Gastroesophageal sphincter (tissue), 4 donors: ENCODE measurements around the gene HGFAC. TPM values are rescaled to one million over a fixed set of nuclear protein-coding genes. Genes with fewer than 3 reads are reported as not detected.

Source experiments
- ATAC-seq: fragments of 150-250 bp; one replicate; pipeline ENCODE4 v1.9.1; 2016; ENCODE audit warnings: mild to moderate bottlenecking, moderate library complexity
- H3K27ac ChIP-seq, 4 donors: fragments of 200-600 bp; sonication (generic) in 3 of 4; 1 replicate in 3 of 4; 2 replicates in 1 of 4; pipeline ENCODE4 v1.5.1; 2016 to 2019
- H3K27me3 ChIP-seq: fragments of 200-600 bp; sonication (generic); one replicate; pipeline ENCODE4 v1.5.1; 2019
- H3K36me3 ChIP-seq, 2 donors: fragments of 200-600 bp; sonication (generic); one replicate each; pipeline ENCODE4 v1.5.1; 2019; ENCODE audit warnings: control low read depth in 1 of 2
- H3K4me1 ChIP-seq, 3 donors: fragments of 200-600 bp; sonication (generic); 1 replicate in 2 of 3; 2 replicates in 1 of 3; pipeline ENCODE4 v1.5.1; 2016 to 2019; ENCODE audit warnings: control low read depth in 2 of 3
- H3K4me3 ChIP-seq, 2 donors: fragments of 200-600 bp; sonication (generic); one replicate each; pipeline ENCODE4 v1.5.1; 2019; ENCODE audit warnings: mild to moderate bottlenecking in 1 of 2, moderate library complexity in 1 of 2
- H3K9me3 ChIP-seq, 3 donors: fragments of 200-600 bp; sonication (generic); one replicate each; pipeline ENCODE4 v1.5.1; 2017 to 2019; ENCODE audit warnings: control low read depth in 2 of 3
- EP300 ChIP-seq: sonication (generic); formaldehyde crosslinking; IDR thresholded peaks from one replicate; pipeline ENCODE4 v1.6.1; 2017; ENCODE audit warnings: antibody characterized with exemption, mild to moderate bottlenecking
- POLR2A ChIP-seq, 2 donors: fragments of 450-650 bp; IDR thresholded peaks; one replicate each; pipeline ENCODE4 v1.6.1; 2017; ENCODE audit warnings: antibody characterized with exemption in 2 of 2, mild to moderate bottlenecking in 2 of 2, moderate library complexity in 1 of 2
- POLR2AphosphoS5 ChIP-seq: sonication (generic); formaldehyde crosslinking; IDR thresholded peaks from one replicate; pipeline ENCODE4 v1.6.1; 2017; ENCODE audit warnings: antibody characterized with exemption
- WGBS, 2 donors: methylation state at CpG; one replicate each; pipeline ENCODE4 v1.1.5; 2018; ENCODE audit warnings: low coverage in 1 of 2; 5-methylcytosine and 5-hydroxymethylcytosine counted together
- total RNA-seq, 4 donors: library from RNA; depleted of rRNA; stranded (reverse); fragments of >200 nt; gene quantifications; one replicate each; pipeline ENCODE4 v1.1.0, GENCODE V29; 2016
- TF ChIP-seq, protein P1 (sequence below), 4 experiments: fragments of 200-600 bp in 2 of 4; fragments of 450-650 bp in 2 of 4; sonication (generic) in 1 of 4; IDR thresholded peaks; one replicate each; pipeline ENCODE4 v1.5.1; 2017 to 2019; ENCODE audit warnings: antibody characterized with exemption in 4 of 4, mild to moderate bottlenecking in 2 of 4, moderate library complexity in 2 of 4

The HGFAC gene
- total RNA-seq, 4 donors from 2014 or later = 0.13 to 1.8 (median 0.62) TPM; not detected in 1

DNA sequence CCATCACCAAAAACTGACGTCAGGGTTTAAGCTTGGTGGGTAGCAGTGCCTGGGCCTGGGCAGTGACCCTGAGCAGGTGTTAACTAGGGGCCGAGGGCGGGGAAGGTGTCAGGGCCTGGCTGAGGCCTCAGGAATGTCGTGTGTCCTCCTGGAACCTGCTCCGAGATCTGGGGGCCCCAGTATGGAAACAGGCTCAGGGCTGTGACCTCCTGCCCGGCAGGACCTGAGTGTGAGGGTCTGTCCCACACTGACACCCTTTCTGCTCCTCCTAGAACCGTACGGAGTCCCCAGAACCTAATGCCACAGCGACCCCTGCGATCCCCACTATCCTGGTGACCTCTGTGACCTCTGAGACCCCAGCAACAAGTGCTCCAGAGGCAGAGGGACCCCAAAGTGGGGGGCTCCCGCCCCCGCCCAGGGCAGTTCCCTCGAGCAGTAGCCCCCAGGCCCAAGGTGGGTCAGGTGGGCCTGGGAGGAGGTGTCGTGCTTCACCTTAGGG lies 741 bp downstream of the HGFAC start:
- H3K4me3 ChIP-seq = no peak overlapping the region
- 80% methylated on average over 1 of the region's 14 CpGs; no CpG with 5 or more reads in 1 of the 2 donors for WGBS, 2 donors
- peaks cover 0 to 10% (median 0%) of the 10 kb centered on the region in 3 donors for H3K4me1 ChIP-seq
- no peaks in the 10 kb centered on the region for H3K9me3 ChIP-seq
- no peak overlapping the region for H3K27ac ChIP-seq
- ATAC-seq = no peak
- no peaks in the 10 kb centered on the region for H3K27me3 ChIP-seq
- TF ChIP-seq POLR2A (IDR thresholded peaks at IDR 0.05) = no peak
- TF ChIP-seq POLR2AphosphoS5 = no peak
- no peak for TF ChIP-seq EP300
- H3K36me3 ChIP-seq = no peaks in the 10 kb centered on the region

DNA sequence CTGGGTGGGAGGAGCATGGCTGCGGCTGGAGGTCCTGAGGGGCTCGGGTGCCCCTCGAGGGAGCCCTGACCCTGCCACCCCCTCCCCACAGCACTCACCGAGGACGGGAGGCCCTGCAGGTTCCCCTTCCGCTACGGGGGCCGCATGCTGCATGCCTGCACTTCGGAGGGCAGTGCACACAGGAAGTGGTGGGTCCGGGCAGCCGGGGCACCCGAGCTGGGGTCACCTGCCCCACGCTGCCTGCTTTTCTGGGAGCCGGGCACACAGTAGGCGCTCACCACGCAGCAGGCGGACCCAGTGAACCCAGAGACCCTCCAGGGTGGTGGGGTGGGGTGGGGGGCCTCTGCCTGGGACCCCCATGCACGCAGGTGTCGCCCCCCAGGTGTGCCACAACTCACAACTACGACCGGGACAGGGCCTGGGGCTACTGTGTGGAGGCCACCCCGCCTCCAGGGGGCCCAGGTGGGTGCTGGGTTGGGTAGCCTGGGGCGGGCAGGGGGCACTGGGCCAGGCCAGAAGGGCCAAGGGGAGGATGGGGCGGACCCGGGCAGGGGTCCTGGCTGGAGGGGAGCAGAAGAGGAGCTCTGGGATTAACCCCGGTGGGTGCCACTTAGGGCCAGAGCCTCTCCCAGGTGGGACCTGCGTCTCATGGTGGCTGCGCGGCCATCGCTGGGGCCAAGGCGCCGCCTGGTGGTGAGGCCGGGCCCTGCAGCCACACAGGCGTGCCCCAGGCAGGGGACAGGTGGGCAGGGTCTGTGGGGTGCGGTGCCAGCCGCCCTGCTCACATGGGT lies 1.4 kb downstream of the HGFAC start:
- Histone ChIP-seq H3K4me3 (no peak overlapping the region), H3K36me3 (no peaks in the 10 kb centered on the region), H3K27me3 (no peaks in the 10 kb centered on the region), H3K4me1 (peaks cover 0 to 10% (median 0%) of the 10 kb centered on the region in 3 donors), H3K27ac (no peak overlapping the region), H3K9me3 (no peaks in the 10 kb centered on the region)
- TF ChIP-seq POLR2A (IDR thresholded peaks at IDR 0.05) = no peak
- TF ChIP-seq, protein P1, sequence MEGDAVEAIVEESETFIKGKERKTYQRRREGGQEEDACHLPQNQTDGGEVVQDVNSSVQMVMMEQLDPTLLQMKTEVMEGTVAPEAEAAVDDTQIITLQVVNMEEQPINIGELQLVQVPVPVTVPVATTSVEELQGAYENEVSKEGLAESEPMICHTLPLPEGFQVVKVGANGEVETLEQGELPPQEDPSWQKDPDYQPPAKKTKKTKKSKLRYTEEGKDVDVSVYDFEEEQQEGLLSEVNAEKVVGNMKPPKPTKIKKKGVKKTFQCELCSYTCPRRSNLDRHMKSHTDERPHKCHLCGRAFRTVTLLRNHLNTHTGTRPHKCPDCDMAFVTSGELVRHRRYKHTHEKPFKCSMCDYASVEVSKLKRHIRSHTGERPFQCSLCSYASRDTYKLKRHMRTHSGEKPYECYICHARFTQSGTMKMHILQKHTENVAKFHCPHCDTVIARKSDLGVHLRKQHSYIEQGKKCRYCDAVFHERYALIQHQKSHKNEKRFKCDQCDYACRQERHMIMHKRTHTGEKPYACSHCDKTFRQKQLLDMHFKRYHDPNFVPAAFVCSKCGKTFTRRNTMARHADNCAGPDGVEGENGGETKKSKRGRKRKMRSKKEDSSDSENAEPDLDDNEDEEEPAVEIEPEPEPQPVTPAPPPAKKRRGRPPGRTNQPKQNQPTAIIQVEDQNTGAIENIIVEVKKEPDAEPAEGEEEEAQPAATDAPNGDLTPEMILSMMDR (IDR thresholded peaks at IDR 0.05) = peak in 3 of 4 experiments; percentile 97 to 100 (median 99)
- peak; percentile 30 for ATAC-seq
- no CpG with 5 or more reads among the region's 36 CpGs for WGBS, 2 donors

DNA sequence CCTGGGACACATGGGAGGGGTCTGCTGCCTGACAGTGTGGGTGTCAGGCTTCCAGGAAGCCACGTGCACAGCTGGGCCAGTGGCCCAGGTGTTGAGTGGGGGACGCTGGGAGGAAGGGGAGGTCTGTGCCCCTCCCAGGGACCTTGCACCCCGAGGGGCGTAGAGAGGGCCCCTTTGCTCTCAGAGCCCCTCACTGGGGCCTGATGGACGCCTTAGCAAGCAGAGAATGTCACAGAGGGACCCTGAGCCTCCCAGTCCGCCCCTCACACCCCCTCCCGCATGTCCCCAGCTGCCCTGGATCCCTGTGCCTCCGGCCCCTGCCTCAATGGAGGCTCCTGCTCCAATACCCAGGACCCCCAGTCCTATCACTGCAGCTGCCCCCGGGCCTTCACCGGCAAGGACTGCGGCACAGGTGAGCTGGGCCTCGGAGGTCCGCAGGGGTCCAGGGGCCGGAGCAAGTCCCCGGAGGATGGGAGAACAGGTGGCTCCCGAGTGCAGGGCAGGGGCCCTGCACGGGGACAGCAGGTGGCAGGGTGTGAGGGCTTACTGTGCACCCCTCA lies 2.1 kb downstream of the HGFAC start:
- no CpG with 5 or more reads among the region's 17 CpGs for WGBS, 2 donors
- ATAC-seq = no peak
- Histone ChIP-seq H3K27ac (no peak overlapping the region), H3K4me1 (peaks cover 0 to 10% (median 0%) of the 10 kb centered on the region in 3 donors), H3K27me3 (no peaks in the 10 kb centered on the region), H3K4me3 (no peak overlapping the region), H3K9me3 (no peaks in the 10 kb centered on the region), H3K36me3 (no peaks in the 10 kb centered on the region)
- TF ChIP-seq, protein P1 (IDR thresholded peaks at IDR 0.05) = no peak
- TF ChIP-seq POLR2A (IDR thresholded peaks at IDR 0.05) = no peak
- TF ChIP-seq EP300 = no peak
- no peak for TF ChIP-seq POLR2AphosphoS5

DNA sequence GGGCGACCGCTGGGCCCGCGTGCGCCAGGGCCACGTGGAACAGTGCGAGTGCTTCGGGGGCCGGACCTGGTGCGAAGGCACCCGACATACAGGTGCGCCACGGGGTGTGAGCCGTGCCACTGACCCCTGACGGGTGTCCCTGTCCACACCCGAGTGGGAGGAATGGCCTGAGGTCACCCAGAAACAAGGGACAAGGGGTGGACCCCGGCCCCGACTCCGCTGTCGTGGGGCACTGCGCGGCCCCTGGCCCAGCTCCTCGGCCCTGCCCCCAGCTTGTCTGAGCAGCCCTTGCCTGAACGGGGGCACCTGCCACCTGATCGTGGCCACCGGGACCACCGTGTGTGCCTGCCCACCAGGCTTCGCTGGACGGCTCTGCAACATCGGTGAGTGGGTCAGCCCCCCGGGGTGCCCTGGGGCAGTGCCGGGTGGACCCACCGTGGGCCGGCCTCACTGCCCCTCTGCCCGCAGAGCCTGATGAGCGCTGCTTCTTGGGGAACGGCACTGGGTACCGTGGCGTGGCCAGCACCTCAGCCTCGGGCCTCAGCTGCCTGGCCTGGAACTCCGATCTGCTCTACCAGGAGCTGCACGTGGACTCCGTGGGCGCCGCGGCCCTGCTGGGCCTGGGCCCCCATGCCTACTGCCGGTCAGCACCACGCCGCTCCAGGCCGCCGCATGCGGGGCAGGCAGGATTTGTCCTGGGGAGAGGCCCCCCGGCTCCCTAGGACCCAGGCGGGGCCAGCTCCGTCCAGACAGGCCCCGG lies 2.8 kb downstream of the HGFAC start:
- no CpG with 5 or more reads among the region's 56 CpGs for WGBS, 2 donors
- Histone ChIP-seq H3K36me3 (no peaks in the 10 kb centered on the region), H3K27me3 (no peaks in the 10 kb centered on the region), H3K27ac (no peak overlapping the region), H3K9me3 (no peaks in the 10 kb centered on the region), H3K4me3 (no peak overlapping the region), H3K4me1 (peaks cover 0 to 10% (median 0%) of the 10 kb centered on the region in 3 donors)
- ATAC-seq = no peak
- TF ChIP-seq POLR2AphosphoS5 = no peak
- no peak for TF ChIP-seq POLR2A (IDR thresholded peaks at IDR 0.05)
- TF ChIP-seq, protein P1 (IDR thresholded peaks at IDR 0.05) = no peak
- TF ChIP-seq EP300 = no peak

DNA sequence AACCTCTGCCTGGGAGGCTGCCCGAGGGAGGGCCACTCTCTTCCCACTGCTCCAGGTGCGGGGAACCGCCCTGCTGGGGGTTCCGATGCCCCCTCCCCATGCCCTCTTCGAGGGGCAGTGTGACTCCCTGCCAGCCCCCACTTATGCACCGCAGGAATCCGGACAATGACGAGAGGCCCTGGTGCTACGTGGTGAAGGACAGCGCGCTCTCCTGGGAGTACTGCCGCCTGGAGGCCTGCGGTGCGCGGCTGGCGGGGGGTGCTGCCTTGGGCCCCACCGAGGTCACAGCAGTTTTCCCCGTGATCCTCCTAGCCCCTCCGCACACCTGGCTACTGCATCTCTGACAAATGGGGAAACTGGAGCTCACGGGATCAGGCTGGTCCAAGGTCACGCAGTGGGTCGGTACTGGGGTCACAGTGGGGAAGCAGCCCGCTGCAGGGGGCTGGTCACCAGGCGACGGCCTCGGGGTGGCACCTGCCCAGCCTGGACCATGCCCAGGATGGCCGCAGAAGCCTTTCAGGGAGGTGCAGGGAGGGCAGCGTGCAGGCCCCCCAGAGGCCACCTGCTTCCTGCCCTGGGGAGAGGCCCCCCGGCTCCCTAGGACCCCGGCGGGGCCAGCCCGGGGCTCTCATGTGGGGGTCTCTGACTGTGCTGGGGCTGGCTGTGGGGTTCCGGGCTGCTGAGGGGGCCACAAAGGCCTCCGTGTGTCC lies 3.5 kb downstream of the HGFAC start:
- no peak for ATAC-seq
- TF ChIP-seq POLR2A (IDR thresholded peaks at IDR 0.05) (no peak), POLR2AphosphoS5 (no peak), EP300 (no peak)
- TF ChIP-seq, protein P1 (IDR thresholded peaks at IDR 0.05) = no peak
- H3K4me3 ChIP-seq = no peak overlapping the region
- no peaks in the 10 kb centered on the region for H3K9me3 ChIP-seq
- no peaks in the 10 kb centered on the region for H3K27me3 ChIP-seq
- no peak overlapping the region for H3K27ac ChIP-seq
- WGBS, 2 donors = 100% methylated on average over 1 of the region's 34 CpGs; no CpG with 5 or more reads in 1 of the 2 donors
- H3K36me3 ChIP-seq = no peaks in the 10 kb centered on the region
- H3K4me1 ChIP-seq = peaks cover 0 to 10% (median 0%) of the 10 kb centered on the region in 3 donors
